ENCODE data around the gene RGR.

The RGR gene, protein sequence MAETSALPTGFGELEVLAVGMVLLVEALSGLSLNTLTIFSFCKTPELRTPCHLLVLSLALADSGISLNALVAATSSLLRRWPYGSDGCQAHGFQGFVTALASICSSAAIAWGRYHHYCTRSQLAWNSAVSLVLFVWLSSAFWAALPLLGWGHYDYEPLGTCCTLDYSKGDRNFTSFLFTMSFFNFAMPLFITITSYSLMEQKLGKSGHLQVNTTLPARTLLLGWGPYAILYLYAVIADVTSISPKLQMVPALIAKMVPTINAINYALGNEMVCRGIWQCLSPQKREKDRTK

GRCh38 chr10:84244651-84245270, at the start of gene RGR:
RGR (plus strand) TSS chr10:84245053; CDS start chr10:84245091, 38 bp downstream.
- in situ Hi-C loops (cut with MboI; ENCODE audit: low sequenced_read_pairs): no loop called here

DNA sequence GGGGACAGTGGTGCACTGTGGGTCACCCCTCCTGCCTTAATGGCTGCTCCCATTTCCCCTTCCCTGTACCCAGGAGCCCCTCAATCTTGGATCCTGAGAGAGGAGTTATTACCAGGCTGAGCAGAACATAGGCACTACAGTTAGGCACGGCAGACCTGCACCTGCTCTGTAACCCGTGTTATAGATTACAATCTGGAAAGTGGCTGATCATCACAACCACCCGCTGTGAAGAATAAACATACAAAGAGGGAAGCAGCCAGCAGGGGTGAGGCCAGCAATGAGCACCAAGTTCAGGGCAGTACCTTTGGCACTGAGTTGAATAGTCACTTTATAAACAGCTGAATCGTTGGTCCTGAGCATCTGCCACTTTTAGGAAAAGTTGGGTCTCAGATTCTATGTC, 48.8 kb upstream of the RGR start:
- in situ Hi-C loops (cut with MboI; ENCODE audit: low sequenced_read_pairs): no loop called here

DNA sequence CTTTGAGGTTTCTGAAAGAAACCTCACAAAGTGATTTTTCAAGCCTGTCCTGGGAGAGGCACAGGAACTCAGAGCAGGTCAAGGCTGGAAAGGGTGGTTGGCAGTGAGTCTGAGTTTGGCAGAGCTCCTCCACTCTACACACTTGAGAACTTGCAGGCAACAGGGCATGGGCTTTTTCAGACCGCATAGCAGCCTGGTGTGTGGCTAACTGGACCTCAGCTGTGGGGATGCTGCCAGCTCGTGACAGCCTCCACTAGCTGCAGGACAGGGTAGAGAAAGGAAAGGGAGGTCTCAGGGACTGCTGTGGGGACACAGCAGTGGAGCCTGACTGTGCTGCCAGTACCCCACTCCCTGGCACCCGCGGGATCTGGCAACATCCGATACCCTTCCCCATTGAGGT, 47.9 kb upstream of the RGR start:
- in situ Hi-C loops (cut with MboI; ENCODE audit: low sequenced_read_pairs): no loop called here

- in situ Hi-C loops (cut with MboI; ENCODE audit: low sequenced_read_pairs): no loop called here
Observed at GRCh38 chr10:84197643-84198042, 47.2 kb upstream of the RGR start.

- in situ Hi-C loops (cut with MboI; ENCODE audit: low sequenced_read_pairs): no loop called here
Observed at GRCh38 chr10:84198206-84198915, 46.5 kb upstream of the RGR start.

GRCh38 chr10:84200537-84201243, 44.2 kb upstream of the RGR start:
- in situ Hi-C loops (cut with MboI; ENCODE audit: low sequenced_read_pairs): no loop called here

- in situ Hi-C loops (cut with MboI; ENCODE audit: low sequenced_read_pairs): no loop called here
Observed at GRCh38 chr10:84201244-84201606, 43.6 kb upstream of the RGR start.

GRCh38 chr10:84201682-84202081, 43.2 kb upstream of the RGR start:
- in situ Hi-C loops (cut with MboI; ENCODE audit: low sequenced_read_pairs): no loop called here

GRCh38 chr10:84202349-84202748, 42.5 kb upstream of the RGR start:
- in situ Hi-C loops (cut with MboI; ENCODE audit: low sequenced_read_pairs): no loop called here

DNA sequence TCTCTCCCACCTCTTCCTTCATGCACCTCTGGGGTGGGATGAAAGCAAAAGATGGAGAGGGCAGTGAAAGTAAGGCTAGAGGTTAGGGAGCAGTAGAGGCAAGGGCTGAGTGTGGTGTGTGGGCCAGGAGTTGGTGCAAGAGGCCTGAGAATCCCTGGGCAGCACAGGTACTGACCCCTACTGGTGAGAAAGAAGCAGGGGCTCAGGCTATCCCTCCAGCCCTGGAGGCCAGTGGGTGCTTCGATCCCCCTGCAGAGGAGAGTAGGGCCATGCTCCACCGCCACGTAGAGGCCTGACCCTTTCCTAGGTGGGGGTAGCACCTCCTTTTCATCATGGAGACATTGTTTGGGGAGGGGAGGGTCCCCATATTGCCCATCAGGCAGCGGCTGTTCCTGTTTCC, 40.7 kb upstream of the RGR start:
- in situ Hi-C loops (cut with MboI; ENCODE audit: low sequenced_read_pairs): no loop called here

GRCh38 chr10:84204610-84205009, 40.2 kb upstream of the RGR start:
- in situ Hi-C loops (cut with MboI; ENCODE audit: low sequenced_read_pairs): no loop called here

DNA sequence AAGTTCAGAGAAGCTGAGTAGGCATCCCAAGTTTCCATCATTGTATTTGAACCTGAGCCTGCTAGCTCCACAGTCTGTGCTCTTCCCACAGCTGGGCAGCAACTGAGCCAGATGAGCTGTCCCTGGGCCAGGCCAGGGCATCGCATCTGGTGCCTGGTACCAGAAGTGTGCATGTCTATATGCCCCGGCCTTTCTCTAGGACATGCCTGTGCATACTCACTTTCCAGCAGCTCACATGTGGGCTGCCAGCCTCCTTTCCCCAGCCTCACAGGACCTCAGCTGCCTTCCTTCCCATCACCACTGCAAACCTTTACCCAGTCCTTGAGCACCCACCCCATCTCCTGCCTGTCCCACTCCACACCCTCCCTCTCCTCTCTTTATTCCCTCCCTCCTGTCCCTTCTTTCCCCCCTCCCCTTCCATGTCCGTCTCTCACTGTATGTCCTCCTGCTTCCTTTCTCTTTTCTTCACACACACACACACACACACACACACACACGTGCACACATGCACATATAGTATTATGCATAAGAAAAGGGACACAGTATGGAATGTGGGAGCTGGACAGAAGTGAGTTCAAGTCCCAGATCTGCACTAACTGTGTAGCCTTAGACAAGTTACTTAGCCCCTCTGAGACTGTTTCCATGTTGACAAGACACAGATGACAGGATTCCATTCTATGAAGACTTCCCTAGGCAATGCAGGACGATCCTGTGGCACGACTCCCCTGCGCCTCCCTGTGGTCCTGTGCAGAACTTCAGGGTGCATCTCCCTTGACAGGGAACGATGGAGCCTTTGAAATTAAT, 39.6 kb upstream of the RGR start:
- in situ Hi-C loops (cut with MboI; ENCODE audit: low sequenced_read_pairs): no loop called here

DNA sequence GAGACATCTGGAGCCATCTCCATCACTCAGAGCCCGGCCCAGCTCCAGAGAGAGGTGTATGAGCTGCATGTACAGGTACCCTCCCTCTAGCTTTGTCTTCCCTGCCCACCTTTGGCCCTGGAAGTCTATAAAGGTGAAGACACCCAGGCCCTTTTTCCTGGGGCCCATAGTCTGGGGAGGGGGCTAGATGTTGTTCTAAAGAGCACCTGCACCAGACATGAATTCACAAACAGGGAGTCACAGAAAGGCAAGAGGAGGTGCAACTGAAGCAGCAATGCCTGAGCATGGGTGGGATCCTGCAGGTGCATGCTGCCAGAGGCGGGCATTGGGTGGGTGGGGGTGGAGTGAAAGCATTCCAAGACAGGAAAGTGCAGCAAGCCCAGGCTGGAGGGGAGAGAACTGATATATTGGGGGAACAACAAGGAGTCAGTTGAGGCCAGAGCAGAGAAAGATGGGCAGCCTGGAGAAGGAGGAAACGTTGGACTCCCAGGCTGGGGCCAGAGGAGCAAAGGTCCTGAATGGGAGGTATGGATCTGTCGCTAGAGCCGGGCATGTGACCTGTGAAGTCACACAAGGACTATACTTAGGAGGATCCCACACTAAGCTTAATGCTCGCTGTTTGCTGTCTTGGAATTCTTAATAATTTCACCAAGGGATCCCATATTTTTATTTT, 38.9 kb upstream of the RGR start:
- in situ Hi-C loops (cut with MboI; ENCODE audit: low sequenced_read_pairs): no loop called here

DNA sequence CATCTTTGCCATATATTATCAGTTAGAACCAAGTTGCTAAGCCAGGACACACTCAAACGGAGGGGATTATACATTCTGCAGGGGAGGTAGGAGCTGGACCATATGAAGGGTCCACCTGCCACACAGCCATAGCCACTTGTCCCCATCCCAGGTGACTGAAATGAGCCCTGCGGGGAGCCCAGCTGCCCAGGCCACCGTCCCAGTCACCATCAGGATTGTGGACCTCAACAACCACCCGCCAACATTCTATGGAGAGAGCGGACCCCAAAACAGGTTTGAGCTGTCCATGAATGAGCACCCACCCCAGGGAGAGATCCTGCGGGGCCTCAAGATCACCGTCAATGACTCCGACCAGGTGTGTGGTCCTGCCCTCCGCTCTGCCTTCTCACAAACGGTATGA, 36.8 kb upstream of the RGR start:
- in situ Hi-C loops (cut with MboI; ENCODE audit: low sequenced_read_pairs): no loop called here

DNA sequence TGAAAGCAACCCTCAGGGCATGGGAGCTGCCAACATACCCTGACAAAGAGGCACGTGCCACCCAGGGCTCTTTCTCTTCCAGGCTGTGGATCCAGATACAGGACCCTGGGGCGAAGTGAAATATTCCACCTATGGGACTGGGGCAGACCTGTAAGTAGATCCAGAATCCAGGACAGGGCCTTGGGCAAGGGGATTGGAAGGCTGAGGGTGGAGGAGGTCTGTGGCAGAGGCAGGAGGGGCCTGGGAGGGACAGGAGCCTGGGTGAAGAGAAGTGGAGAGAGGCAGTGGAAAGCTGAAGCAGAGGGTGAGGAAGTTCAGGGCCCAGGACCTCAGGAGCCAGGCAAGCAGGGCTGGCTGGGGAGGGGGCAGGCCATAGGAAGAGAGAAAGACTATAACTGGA, 33.3 kb upstream of the RGR start:
- in situ Hi-C loops (cut with MboI; ENCODE audit: low sequenced_read_pairs): no loop called here

- in situ Hi-C loops (cut with MboI; ENCODE audit: low sequenced_read_pairs): no loop called here
Observed at GRCh38 chr10:84212014-84212413, 32.8 kb upstream of the RGR start.

- in situ Hi-C loops (cut with MboI; ENCODE audit: low sequenced_read_pairs): no loop called here
Observed at GRCh38 chr10:84213076-84213475, 31.8 kb upstream of the RGR start.

DNA sequence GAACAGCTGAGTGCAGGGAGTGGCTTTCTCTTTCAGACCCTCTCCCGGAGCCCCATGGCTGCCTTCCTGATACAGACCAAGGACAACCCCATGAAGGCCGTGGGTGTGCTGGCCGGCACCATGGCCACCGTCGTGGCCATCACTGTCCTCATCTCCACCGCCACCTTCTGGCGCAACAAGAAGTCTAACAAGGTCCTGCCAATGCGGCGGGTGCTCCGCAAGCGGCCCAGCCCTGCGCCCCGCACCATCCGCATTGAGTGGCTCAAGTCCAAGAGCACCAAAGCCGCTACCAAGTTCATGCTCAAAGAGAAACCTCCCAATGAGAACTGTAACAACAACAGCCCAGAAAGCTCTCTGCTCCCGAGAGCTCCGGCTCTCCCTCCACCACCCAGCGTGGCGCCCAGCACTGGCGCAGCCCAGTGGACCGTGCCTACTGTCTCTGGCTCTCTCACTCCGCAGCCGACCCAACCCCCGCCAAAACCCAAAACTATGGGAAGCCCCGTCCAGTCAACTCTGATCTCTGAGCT, 30.7 kb upstream of the RGR start:
- in situ Hi-C loops (cut with MboI; ENCODE audit: low sequenced_read_pairs): no loop called here

- in situ Hi-C loops (cut with MboI; ENCODE audit: low sequenced_read_pairs): no loop called here
Observed at GRCh38 chr10:84214612-84215235, 30.1 kb upstream of the RGR start.

GRCh38 chr10:84216834-84217233, 28.0 kb upstream of the RGR start:
- in situ Hi-C loops (cut with MboI; ENCODE audit: low sequenced_read_pairs): no loop called here

All from hTERT RPE-1 (cell line).